GM19035 (cell line): ENCODE results near the gene DSE.
A peak's percentile ranks its signal among the peaks of the same experiment; 100 is the strongest.

Experiments used
- ATAC-seq: cut with Tn5 transposase; IDR thresholded peaks from one replicate; pipeline ENCODE4 v1.9.1; 2021; ENCODE audit not compliant: unreplicated experiment

The DSE gene

GRCh38 chr6:116359835-116360234 is 10.9 kb upstream of the DSE start:
- no peak for ATAC-seq

- no peak for ATAC-seq
Observed at GRCh38 chr6:116362276-116362675, 8.5 kb upstream of the DSE start.

GRCh38 chr6:116363759-116364158 is 7.0 kb upstream of the DSE start:
- ATAC-seq: no peak

- no peak for ATAC-seq
Observed at GRCh38 chr6:116364321-116364720, 6.4 kb upstream of the DSE start.

GRCh38 chr6:116365743-116366142 is 5.0 kb upstream of the DSE start:
- ATAC-seq: no peak

GRCh38 chr6:116366740-116367275 is 3.9 kb upstream of the DSE start:
- no peak for ATAC-seq

GRCh38 chr6:116369540-116369939 is 1.2 kb upstream of the DSE start:
- peak; percentile 43 for ATAC-seq

- ATAC-seq: peak; percentile 52
Observed at GRCh38 chr6:116369964-116370759, 585 bp upstream of the DSE start.

GRCh38 chr6:116371120-116371917 is 572 bp downstream of the DSE start:
- ATAC-seq: peak; percentile 51

GRCh38 chr6:116371918-116372209 is 1.1 kb downstream of the DSE start:
- no peak for ATAC-seq

GRCh38 chr6:116373300-116373699 is 2.6 kb downstream of the DSE start:
- ATAC-seq: no peak

- ATAC-seq: no peak
Observed at GRCh38 chr6:116373940-116374339, 3.2 kb downstream of the DSE start.

GRCh38 chr6:116374586-116374985 is 3.8 kb downstream of the DSE start:
- no peak for ATAC-seq

- no peak for ATAC-seq
Observed at GRCh38 chr6:116375262-116375661, 4.5 kb downstream of the DSE start.

GRCh38 chr6:116376149-116376548 is 5.4 kb downstream of the DSE start:
- ATAC-seq: no peak

GRCh38 chr6:116379764-116380163 is 9.0 kb downstream of the DSE start:
- no peak for ATAC-seq

GRCh38 chr6:116380346-116380745 is 9.6 kb downstream of the DSE start:
- ATAC-seq: no peak

- ATAC-seq: no peak
Observed at GRCh38 chr6:116381000-116381399, 10.3 kb downstream of the DSE start.

GRCh38 chr6:116382587-116382986 is 11.8 kb downstream of the DSE start:
- ATAC-seq: no peak

- no peak for ATAC-seq
Observed at GRCh38 chr6:116384727-116385458, 14.1 kb downstream of the DSE start.

GRCh38 chr6:116385459-116385802 is 14.7 kb downstream of the DSE start:
- no peak for ATAC-seq

GRCh38 chr6:116385921-116386320 is 15.2 kb downstream of the DSE start:
- ATAC-seq: no peak
